Left ventricle myocardium inferior (tissue), 1 donor: ENCODE data around the gene CASZ1. TPM values are rescaled to one million over a fixed set of nuclear protein-coding genes. Genes with fewer than 3 reads are reported as not detected.

ENCODE experiments used
- DNase-seq: peaks from one replicate; pipeline ENCODE4 v3.0.0-alpha.2; 2020
- H3K27ac ChIP-seq: fragments of 200-600 bp; replicated peaks from 2 replicates; pipeline ENCODE4 v1.8.0; 2021
- H3K27me3 ChIP-seq: fragments of 200-600 bp; 2 replicates; pipeline ENCODE4 v1.8.0; 2021; ENCODE audit warnings: low read depth
- H3K36me3 ChIP-seq: fragments of 200-600 bp; 2 replicates; pipeline ENCODE4 v1.8.0; 2021
- H3K4me1 ChIP-seq: fragments of 200-600 bp; 2 replicates; pipeline ENCODE4 v1.8.0; 2021
- H3K4me3 ChIP-seq: fragments of 200-600 bp; 2 replicates; pipeline ENCODE4 v1.8.0; 2021; ENCODE audit warnings: mild to moderate bottlenecking, moderate library complexity
- H3K9me3 ChIP-seq: fragments of 200-600 bp; replicated peaks from 2 replicates; pipeline ENCODE4 v1.8.0; 2021
- CTCF ChIP-seq: fragments of 200-600 bp; IDR thresholded peaks from 2 replicates; pipeline ENCODE4 v1.8.0; 2021; ENCODE audit warnings: antibody characterized with exemption, mild to moderate bottlenecking, borderline replicate concordance
- intact Hi-C: fragments of 100-400 bp; cut with micrococcal nuclease; formaldehyde crosslinking; loops from one replicate; pipeline ENCODE4 v1.11.0; 2022
- total RNA-seq: library from RNA; stranded (reverse); fragmentation: NEBNext Ultra II Directional; extraction: Animal tissue kit (Norgen Biotek cat#: 25700); gene quantifications from one replicate; pipeline ENCODE4 v1.2.1, GENCODE V29; 2021
- donor health status: DM: no; HTN: yes; CAD: no; lungs with severe emphysema.

The CASZ1 gene
- total RNA-seq, 1 donor from 2014 or later, result 56.3 TPM

- TF ChIP-seq CTCF, result peak; percentile 17
- peak; percentile 19 for DNase-seq
- H3K4me3 ChIP-seq, result peak overlapping the region; percentile 33
- intact Hi-C loops, result no loop called here
- H3K27ac ChIP-seq, result peak overlapping the region; percentile 69
- no peaks in the 10 kb centered on the region for H3K36me3 ChIP-seq
- H3K9me3 ChIP-seq, result no peaks in the 10 kb centered on the region
- no peaks in the 10 kb centered on the region for H3K27me3 ChIP-seq
- peaks cover 73% of the 10 kb centered on the region for H3K4me1 ChIP-seq
Measured at GRCh38 chr1:10773851-10774614, 22.4 kb downstream of the CASZ1 start.

- H3K9me3 ChIP-seq, result no peaks in the 10 kb centered on the region
- H3K4me3 ChIP-seq, result peak overlapping the region; percentile 33
- no peak for TF ChIP-seq CTCF
- intact Hi-C loops, result no loop called here
- H3K36me3 ChIP-seq, result no peaks in the 10 kb centered on the region
- H3K4me1 ChIP-seq, result peaks cover 67% of the 10 kb centered on the region
- no peaks in the 10 kb centered on the region for H3K27me3 ChIP-seq
- H3K27ac ChIP-seq, result peak overlapping the region; percentile 69
- DNase-seq, result peak; percentile 12
Measured at GRCh38 chr1:10773376-10773775, 23.1 kb downstream of the CASZ1 start.

GRCh38 chr1:10772711-10773110 lies 23.7 kb downstream of the CASZ1 start:
- DNase-seq, result no peak
- intact Hi-C loops, result no loop called here
- no peaks in the 10 kb centered on the region for H3K9me3 ChIP-seq
- no peaks in the 10 kb centered on the region for H3K36me3 ChIP-seq
- H3K27me3 ChIP-seq, result no peaks in the 10 kb centered on the region
- no peak for TF ChIP-seq CTCF
- peaks cover 70% of the 10 kb centered on the region for H3K4me1 ChIP-seq
- H3K27ac ChIP-seq, result no peak overlapping the region
- no peak overlapping the region for H3K4me3 ChIP-seq

GRCh38 chr1:10771789-10772188 lies 24.7 kb downstream of the CASZ1 start:
- Histone ChIP-seq H3K36me3 (no peaks in the 10 kb centered on the region), H3K9me3 (no peaks in the 10 kb centered on the region), H3K4me3 (no peak overlapping the region), H3K27ac (no peak overlapping the region), H3K4me1 (peaks cover 72% of the 10 kb centered on the region), H3K27me3 (no peaks in the 10 kb centered on the region)
- no peak for DNase-seq
- no peak for TF ChIP-seq CTCF
- intact Hi-C loops, result no loop called here

GRCh38 chr1:10768552-10768951 lies 27.9 kb downstream of the CASZ1 start:
- Histone ChIP-seq H3K4me1 (peaks cover 72% of the 10 kb centered on the region), H3K27me3 (no peaks in the 10 kb centered on the region), H3K4me3 (no peak overlapping the region), H3K36me3 (no peaks in the 10 kb centered on the region), H3K9me3 (no peaks in the 10 kb centered on the region), H3K27ac (no peak overlapping the region)
- intact Hi-C loops, result no loop called here
- no peak for TF ChIP-seq CTCF
- DNase-seq, result no peak
